SJCRH30 (cell line): ENCODE data around the gene TTLL7. TPM values are rescaled to one million over a fixed set of nuclear protein-coding genes. Genes with fewer than 3 reads are reported as not detected.

Experiments
- DNase-seq, 2 experiments: peaks; one replicate each; pipeline ENCODE4 v3.0.0-alpha.2; 2015 to 2020
- H3K27ac ChIP-seq: fragments of 250-450 bp; sonication (Bioruptor Pico); 2 replicates; pipeline ENCODE4 v1.5.1; 2020; ENCODE audit warnings: mild to moderate bottlenecking, moderate library complexity
- H3K27me3 ChIP-seq: fragments of 250-450 bp; sonication (Bioruptor Pico); 2 replicates; pipeline ENCODE4 v1.5.1; 2020; ENCODE audit warnings: mild to moderate bottlenecking, moderate library complexity
- H3K36me3 ChIP-seq: fragments of 250-450 bp; sonication (Bioruptor Pico); 2 replicates; pipeline ENCODE4 v1.5.1; 2020; ENCODE audit warnings: mild to moderate bottlenecking, moderate library complexity
- H3K4me1 ChIP-seq: fragments of 250-450 bp; sonication (Bioruptor Pico); 2 replicates; pipeline ENCODE4 v1.5.1; 2020; ENCODE audit warnings: mild to moderate bottlenecking, moderate library complexity
- H3K4me3 ChIP-seq: fragments of 250-450 bp; sonication (Bioruptor Pico); 2 replicates; pipeline ENCODE4 v1.5.1; 2020; ENCODE audit warnings: mild to moderate bottlenecking, moderate library complexity
- H3K9me3 ChIP-seq: fragments of 250-450 bp; sonication (Bioruptor Pico); replicated peaks from 2 replicates; pipeline ENCODE4 v1.5.1; 2020; ENCODE audit warnings: mild to moderate bottlenecking, moderate library complexity
- total RNA-seq: library from RNA; depleted of rRNA; stranded (reverse); fragments of >200 nt; shearing (Covaris generic); gene quantifications from 2 replicates; pipeline ENCODE4 v1.2.3, GENCODE V29; 2014

Gene TTLL7
- total RNA-seq, 1 experiment from 2014 or later, result 25.2 TPM

DNA sequence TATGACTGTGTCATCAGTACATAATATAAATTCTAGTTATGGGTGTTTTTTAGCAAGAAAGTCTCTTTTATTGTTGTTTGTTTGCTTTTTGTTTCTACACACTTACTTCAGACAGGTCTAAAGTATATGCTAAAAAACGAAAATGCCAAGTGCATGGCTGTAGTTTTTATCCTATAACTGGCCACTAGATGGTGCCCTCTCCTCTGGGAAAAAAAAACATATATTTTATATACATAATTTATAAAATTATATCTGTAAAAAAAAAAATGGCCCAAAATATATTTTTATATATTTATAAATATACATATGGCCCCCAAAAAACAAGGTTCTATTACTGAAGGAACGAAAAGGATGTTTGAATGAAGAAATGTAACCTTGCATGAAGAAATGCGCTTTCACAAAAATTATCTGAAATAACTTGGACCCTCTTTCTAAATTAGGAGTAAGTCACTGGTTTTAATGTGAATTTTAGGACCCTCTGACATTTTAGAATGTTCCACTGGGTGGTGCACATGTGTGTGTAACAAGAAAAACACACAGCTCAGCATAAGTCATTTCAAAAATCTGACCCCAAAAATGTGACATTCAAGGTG lies 93.5 kb downstream of the TTLL7 start:
- Histone ChIP-seq H3K27ac (no peak overlapping the region), H3K27me3 (no peaks in the 10 kb centered on the region), H3K4me3 (no peak overlapping the region), H3K9me3 (no peaks in the 10 kb centered on the region), H3K36me3 (peaks cover 29% of the 10 kb centered on the region), H3K4me1 (peaks cover 4% of the 10 kb centered on the region; the same call in 1 of the 2 replicates)
- peak; percentile 3 to 47 for DNase-seq

DNA sequence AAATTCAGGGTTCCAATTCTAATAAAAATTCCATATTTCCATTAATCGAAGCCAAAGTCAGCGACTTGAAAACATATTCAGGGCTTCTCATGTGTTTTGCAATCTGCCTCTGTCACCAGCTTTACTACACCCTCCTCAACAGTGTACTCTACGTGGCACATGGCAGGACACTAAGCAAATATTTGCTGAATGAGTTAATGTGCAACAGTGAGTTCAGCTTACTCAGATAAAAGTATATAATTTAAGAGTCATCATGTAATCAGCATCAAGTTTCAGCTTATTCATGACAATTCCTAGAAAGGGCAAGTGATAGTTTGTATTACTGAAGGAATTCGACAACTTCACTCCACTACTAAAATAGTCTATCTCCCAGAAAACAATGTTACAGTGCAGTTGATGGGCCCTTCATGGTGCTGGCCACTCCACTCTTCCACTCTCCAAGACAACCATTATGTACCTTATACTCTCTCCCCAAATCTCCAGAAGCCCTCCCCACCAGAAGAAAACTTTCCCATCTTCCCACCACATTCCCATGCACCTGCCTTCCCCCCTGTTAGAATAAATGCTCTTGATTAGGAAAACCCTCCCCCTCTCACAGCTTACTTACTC lies 97.3 kb downstream of the TTLL7 start:
- peaks cover 18% of the 10 kb centered on the region for H3K36me3 ChIP-seq
- no peaks in the 10 kb centered on the region for H3K4me1 ChIP-seq
- no peaks in the 10 kb centered on the region for H3K27me3 ChIP-seq
- no peak for DNase-seq
- no peak overlapping the region for H3K27ac ChIP-seq
- no peaks in the 10 kb centered on the region for H3K9me3 ChIP-seq
- no peak overlapping the region for H3K4me3 ChIP-seq

DNA sequence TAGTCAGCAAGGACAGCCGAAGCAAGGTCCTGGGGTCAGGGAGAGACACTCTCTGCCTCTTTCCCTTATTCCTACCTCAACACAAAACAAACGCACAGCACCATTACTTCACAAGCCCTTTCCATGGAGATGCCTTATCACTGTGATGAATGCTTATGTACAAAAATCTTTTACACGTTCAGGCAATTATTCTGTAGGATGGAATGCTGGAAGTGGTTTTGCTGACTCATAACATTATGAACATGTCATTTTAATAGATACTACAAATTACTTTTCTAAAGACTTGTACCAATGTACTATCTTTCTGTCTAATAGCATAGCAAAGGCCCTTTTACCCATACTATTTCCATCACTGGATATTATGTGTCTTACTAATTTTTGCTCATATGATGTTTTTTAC lies 98.4 kb downstream of the TTLL7 start:
- Histone ChIP-seq H3K27ac (no peak overlapping the region), H3K4me3 (no peak overlapping the region), H3K27me3 (no peaks in the 10 kb centered on the region), H3K36me3 (peaks cover 13% of the 10 kb centered on the region), H3K9me3 (no peaks in the 10 kb centered on the region), H3K4me1 (no peaks in the 10 kb centered on the region)
- no peak for DNase-seq

DNA sequence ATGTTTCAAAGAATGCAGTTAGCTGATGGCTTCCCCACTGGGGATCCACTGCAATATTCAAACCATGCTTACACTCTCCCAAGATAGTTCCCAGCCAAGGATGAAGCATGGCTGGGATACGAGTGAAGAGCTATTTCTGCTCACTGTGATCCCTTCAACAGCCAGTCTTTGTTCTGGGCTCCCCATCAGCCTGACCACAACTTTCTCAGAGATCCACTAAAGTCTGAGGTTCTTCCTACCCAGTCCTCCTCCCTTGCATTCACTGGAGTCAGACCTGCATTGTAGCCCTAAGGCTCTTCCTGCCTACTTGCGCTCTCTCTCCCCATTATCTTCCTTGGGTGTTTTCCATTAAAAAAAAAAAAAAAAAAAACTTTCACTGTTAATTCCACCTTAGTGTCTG lies 101.4 kb downstream of the TTLL7 start:
- H3K27me3 ChIP-seq, result no peaks in the 10 kb centered on the region
- DNase-seq, result peak in 1 of 2 experiments; percentile 6
- H3K9me3 ChIP-seq, result no peaks in the 10 kb centered on the region
- H3K4me1 ChIP-seq, result no peaks in the 10 kb centered on the region
- no peak overlapping the region for H3K4me3 ChIP-seq
- H3K27ac ChIP-seq, result no peak overlapping the region
- peaks cover 5% of the 10 kb centered on the region; the same call in 1 of the 2 replicates for H3K36me3 ChIP-seq

DNA sequence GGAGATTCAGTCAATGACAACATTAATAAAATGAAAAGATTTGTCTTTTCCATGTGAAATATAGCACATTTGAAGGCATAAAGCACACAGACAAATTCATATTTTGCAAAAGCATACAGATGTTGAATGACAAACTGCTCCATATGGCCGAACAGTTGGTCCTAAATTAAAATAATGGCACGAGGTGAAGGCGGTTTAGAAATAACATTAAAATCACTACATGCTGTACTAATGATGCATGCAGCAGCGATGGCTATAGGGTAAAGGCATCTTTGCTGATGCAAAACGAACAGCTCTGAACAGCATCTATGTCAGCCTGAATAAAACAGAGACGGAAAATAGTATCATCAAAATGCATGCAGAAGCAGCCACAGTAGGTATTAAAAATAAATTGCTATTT lies 102.6 kb downstream of the TTLL7 start:
- Histone ChIP-seq H3K9me3 (no peaks in the 10 kb centered on the region), H3K4me3 (no peak overlapping the region), H3K36me3 (peaks cover 2% of the 10 kb centered on the region), H3K27me3 (no peaks in the 10 kb centered on the region), H3K4me1 (no peaks in the 10 kb centered on the region), H3K27ac (no peak overlapping the region)
- no peak for DNase-seq

DNA sequence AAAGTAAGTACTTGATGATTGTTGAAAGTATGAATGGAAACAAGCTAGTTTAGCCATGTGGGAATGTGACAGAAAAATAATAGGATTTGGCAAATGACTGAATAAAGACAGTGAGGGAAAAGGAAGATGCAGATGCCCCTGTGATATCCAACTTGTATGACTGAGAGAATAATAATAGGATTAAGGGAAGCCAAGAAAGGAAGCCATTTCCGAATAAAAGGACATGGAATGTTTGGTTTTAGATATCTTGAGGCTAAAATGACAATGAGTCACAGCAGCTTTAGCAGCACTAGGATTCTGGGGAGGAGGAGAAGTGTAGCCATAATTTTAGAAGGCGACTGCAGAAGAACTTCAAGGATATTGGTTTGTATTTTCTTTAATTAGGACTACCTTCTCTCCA lies 109.2 kb downstream of the TTLL7 start:
- Histone ChIP-seq H3K27ac (no peak overlapping the region), H3K4me3 (no peak overlapping the region), H3K36me3 (peaks cover 21% of the 10 kb centered on the region), H3K27me3 (no peaks in the 10 kb centered on the region), H3K4me1 (no peaks in the 10 kb centered on the region), H3K9me3 (no peaks in the 10 kb centered on the region)
- DNase-seq, result no peak

DNA sequence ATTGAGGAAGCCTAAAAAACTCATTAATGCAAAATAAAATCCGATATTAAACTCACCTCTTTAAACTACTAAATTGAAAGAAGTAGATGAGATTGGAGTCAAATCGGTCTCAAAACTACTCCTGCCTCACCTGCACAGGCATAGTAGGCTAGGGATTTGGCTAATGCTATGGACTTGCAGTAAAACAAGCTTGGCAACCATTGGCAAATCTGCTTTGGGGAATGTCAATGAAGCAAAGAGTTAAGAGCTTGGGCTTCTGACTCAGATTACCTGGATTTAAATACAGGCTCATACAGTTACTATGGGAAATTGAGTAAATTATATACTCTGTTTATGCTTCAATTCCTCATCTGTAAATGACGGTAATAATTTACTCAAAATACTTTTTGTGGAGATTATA lies 111.4 kb downstream of the TTLL7 start:
- no peaks in the 10 kb centered on the region for H3K27me3 ChIP-seq
- H3K9me3 ChIP-seq, result no peaks in the 10 kb centered on the region
- no peaks in the 10 kb centered on the region for H3K4me1 ChIP-seq
- no peak overlapping the region for H3K27ac ChIP-seq
- DNase-seq, result no peak
- no peak overlapping the region for H3K4me3 ChIP-seq
- peaks cover 25% of the 10 kb centered on the region for H3K36me3 ChIP-seq

DNA sequence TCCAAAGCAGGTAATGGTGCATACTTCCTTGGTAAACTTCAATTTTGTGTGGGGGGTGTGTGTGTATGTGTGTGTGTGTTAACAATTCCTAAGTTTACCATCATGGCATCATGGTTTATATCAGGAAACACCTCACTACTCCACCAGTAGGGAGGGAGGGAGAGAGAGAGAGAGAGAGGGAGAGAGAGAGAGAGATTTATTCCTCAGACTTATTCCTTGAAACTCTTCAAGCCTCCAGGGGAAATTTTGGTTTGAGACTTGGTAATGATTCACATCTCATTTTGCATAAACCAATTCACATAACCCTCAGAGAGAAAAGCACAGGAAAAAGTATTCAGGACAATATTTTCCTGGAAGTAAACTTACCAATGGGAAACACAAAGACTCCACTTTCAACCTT lies 115.0 kb downstream of the TTLL7 start:
- H3K36me3 ChIP-seq, result peaks cover 35% of the 10 kb centered on the region
- H3K9me3 ChIP-seq, result no peaks in the 10 kb centered on the region
- H3K27ac ChIP-seq, result no peak overlapping the region
- DNase-seq, result no peak
- H3K27me3 ChIP-seq, result no peaks in the 10 kb centered on the region
- no peak overlapping the region for H3K4me3 ChIP-seq
- no peaks in the 10 kb centered on the region for H3K4me1 ChIP-seq

DNA sequence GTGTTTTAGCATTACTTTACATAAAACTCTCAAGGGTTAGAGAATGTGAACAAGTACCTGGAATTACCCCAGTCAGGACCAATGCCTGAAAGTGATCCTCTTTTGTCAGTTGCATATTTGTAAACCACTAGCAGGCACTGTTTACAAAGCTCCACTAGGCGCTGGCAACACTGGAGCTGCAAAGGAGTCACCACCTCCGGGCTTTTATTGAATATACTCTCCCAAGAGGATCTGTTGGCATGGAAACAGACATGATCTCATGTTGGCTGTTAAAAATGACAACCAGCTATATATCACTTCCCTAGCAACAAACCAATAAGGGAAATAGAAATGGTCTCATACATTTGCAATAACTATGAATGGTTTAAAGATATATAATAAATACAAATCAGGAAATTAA lies 116.0 kb downstream of the TTLL7 start:
- H3K9me3 ChIP-seq, result no peaks in the 10 kb centered on the region
- no peaks in the 10 kb centered on the region for H3K4me1 ChIP-seq
- no peak overlapping the region for H3K27ac ChIP-seq
- peaks cover 34% of the 10 kb centered on the region for H3K36me3 ChIP-seq
- H3K27me3 ChIP-seq, result no peaks in the 10 kb centered on the region
- H3K4me3 ChIP-seq, result no peak overlapping the region
- DNase-seq, result peak in 1 of 2 experiments; percentile 5

DNA sequence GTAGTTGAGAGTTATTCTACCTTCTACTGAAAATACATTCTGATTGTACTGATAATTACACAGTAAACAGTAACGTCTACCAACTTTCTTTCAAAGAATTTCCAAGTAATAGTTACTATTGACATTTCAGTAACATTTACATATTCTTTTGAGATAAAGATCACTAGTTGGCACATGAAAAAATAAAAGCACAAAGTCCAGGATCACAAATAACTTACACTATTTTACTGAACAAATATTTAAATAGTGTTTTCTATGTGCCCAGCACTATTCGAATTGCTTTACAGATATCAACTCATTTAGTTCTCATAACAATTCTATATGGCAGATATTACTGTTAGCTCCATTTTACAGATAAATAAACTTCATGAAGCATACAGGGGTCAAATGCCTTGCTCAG lies 126.4 kb downstream of the TTLL7 start:
- H3K9me3 ChIP-seq, result no peaks in the 10 kb centered on the region
- no peaks in the 10 kb centered on the region for H3K4me1 ChIP-seq
- DNase-seq, result no peak
- peaks cover 9% of the 10 kb centered on the region for H3K36me3 ChIP-seq
- no peaks in the 10 kb centered on the region for H3K27me3 ChIP-seq
- H3K27ac ChIP-seq, result no peak overlapping the region
- no peak overlapping the region for H3K4me3 ChIP-seq

DNA sequence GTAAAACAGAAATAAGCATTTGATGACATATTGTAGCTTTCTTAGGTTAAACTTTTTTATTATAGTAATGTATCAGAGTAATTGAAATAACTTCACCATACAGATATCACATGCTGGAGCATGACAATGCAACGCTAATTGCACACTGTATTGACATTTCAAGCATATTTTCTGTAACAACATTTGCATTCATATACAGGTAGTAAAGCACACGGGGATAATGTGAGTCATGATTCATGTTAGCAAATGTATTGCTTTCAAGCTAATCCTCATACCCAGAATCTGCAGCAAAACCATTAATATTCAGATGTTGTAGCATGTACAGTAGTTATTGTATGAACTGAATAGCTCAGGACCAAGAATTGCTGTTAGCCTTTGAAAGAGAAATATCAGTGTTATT lies 133.9 kb downstream of the TTLL7 start:
- H3K4me1 ChIP-seq, result no peaks in the 10 kb centered on the region
- H3K4me3 ChIP-seq, result no peak overlapping the region
- no peak for DNase-seq
- H3K36me3 ChIP-seq, result peaks cover 6% of the 10 kb centered on the region
- no peak overlapping the region for H3K27ac ChIP-seq
- no peaks in the 10 kb centered on the region for H3K27me3 ChIP-seq
- no peaks in the 10 kb centered on the region for H3K9me3 ChIP-seq

DNA sequence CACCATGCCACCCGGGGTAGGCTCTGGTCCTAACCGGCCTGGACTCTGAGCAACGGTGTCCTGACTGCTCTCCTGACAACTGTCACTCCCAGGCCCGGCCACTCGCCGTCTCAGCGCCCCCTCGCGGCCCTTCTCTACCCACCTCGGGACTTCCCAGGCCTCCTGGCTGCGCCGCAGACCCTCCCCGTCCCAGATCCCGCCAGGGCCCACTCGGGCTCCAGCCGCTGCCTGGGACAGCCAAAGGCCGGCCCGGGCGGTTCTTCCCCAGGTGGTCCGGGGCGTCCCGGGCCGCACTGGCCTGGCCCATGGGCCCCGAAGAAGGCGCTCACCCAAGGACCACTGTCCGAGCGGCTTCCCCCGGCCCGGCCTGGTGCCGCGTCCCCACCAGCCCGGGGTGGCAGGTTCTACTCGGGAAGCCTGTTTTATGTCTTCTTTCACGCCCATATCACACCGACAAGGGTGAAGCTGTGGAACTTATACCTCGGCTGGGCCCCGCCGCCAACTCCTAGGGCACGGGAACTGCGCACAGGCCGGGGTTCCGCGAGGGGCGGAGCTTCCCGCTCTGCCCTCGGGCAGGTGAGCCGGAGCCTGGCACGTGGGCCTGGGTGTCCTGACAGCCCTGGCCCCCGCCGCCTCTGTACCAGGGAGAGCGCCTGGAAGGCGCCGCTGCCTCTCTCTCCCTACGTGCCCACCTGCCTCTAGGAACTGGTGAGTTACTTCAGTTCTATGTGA lies 138.3 kb downstream of the TTLL7 start:
- DNase-seq, result no peak
- Histone ChIP-seq H3K9me3 (no peaks in the 10 kb centered on the region), H3K4me1 (no peaks in the 10 kb centered on the region), H3K27me3 (no peaks in the 10 kb centered on the region), H3K27ac (no peak overlapping the region), H3K4me3 (no peak overlapping the region), H3K36me3 (no peaks in the 10 kb centered on the region; the same call in 1 of the 2 replicates)

DNA sequence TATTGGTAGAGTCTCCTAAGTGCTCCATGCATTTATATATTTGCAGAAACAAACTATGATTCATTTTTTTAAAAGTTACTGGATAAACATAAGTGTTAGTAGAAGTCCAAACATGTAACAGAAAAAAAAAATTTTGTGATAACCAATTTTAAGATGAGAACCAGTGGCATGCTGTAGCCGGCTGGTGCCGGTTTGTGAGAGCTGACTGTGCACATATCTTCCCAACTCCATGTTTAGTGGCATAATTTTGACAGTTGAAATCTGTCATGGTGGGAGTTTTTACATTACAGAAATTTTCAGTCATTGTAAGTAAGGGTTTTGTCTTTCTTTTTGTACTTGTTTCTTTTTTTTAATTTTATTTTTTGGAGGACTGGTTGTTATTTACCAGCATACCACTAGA lies 141.2 kb downstream of the TTLL7 start:
- Histone ChIP-seq H3K9me3 (no peaks in the 10 kb centered on the region), H3K27me3 (no peaks in the 10 kb centered on the region), H3K4me3 (no peak overlapping the region), H3K36me3 (no peaks in the 10 kb centered on the region), H3K27ac (no peak overlapping the region), H3K4me1 (no peaks in the 10 kb centered on the region)
- DNase-seq, result no peak

DNA sequence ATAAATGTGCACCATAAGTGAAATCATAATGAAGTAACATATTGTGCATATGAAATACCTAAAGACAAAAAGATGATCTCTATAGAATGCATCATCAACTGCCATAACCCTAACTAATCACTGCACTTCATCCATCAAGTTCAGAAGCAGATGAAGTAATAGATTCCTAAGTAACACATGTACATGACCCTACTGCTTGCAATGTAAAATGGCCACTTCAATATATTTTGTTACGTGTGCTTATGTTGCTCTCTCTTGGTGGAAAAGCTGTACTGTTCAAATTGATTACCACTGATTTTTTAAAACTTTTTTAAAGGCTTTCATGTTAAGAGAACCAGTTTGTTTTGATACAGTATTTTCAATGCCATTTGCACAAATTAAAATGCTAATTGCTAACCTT lies 141.8 kb downstream of the TTLL7 start:
- Histone ChIP-seq H3K27ac (no peak overlapping the region), H3K9me3 (no peaks in the 10 kb centered on the region), H3K4me3 (no peak overlapping the region), H3K27me3 (no peaks in the 10 kb centered on the region), H3K4me1 (no peaks in the 10 kb centered on the region), H3K36me3 (no peaks in the 10 kb centered on the region)
- DNase-seq, result peak in 1 of 2 experiments; percentile 47

DNA sequence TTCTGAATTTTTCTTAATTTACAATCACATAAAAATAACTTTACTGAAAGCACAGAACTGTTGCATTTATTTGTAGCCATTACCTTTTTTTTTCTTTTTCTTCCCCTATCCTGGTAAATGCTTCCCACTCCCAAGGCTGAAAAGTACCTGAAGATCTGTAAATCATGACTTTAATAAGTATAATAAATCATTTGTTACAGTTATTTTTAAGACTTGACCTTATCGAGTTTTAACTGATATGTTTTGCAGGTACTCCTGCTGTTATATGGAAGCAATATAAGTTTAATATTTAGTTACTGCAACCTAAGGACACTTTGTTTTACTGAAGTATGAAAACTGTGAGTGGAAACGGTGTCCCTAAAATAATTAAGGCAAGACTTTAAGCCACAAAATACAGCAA lies 142.6 kb downstream of the TTLL7 start:
- Histone ChIP-seq H3K4me1 (no peaks in the 10 kb centered on the region), H3K27me3 (no peaks in the 10 kb centered on the region)
- DNase-seq, result no peak

More for the DNA sequence above, 142.6 kb downstream of the TTLL7 start:
- H3K36me3 ChIP-seq, result no peaks in the 10 kb centered on the region
- H3K4me3 ChIP-seq, result no peak overlapping the region
- H3K27ac ChIP-seq, result no peak overlapping the region
- no peaks in the 10 kb centered on the region for H3K9me3 ChIP-seq
